C4-2B (cell line): ENCODE data around the gene HOGA1.

Experiments
- H3K27ac ChIP-seq: fragments of 450-650 bp; 2 replicates; pipeline ENCODE4 v1.5.1; 2017
- CTCF ChIP-seq: fragments of 450-650 bp; conservative IDR thresholded peaks from 2 replicates; pipeline ENCODE4 v1.5.1; 2017; ENCODE audit warnings: mild to moderate bottlenecking
- ZFX ChIP-seq: fragments of 450-650 bp; IDR thresholded peaks from 2 replicates; pipeline ENCODE4 v1.6.1; 2017

The HOGA1 gene

GRCh38 chr10:97584060-97584797 is at the start of gene HOGA1:
Gene HOGA1, plus strand, starts transcription at chr10:97584389. Its CDS starts 315 bp downstream, at chr10:97584704.
- TF ChIP-seq CTCF (no peak), ZFX (peak; percentile 20; the same call in 1 of the 2 replicates)
- peak within 1 kb of the TSS; percentile 59 for H3K27ac ChIP-seq

- TF ChIP-seq CTCF (peak; percentile 74), ZFX (no peak)
- no peak overlapping the region for H3K27ac ChIP-seq
Observed at GRCh38 chr10:97534746-97535367, 49.3 kb upstream of the HOGA1 start.

- TF ChIP-seq ZFX = no peak
- no peak for TF ChIP-seq CTCF
- H3K27ac ChIP-seq = no peak overlapping the region
Observed at GRCh38 chr10:97537186-97537869, 46.9 kb upstream of the HOGA1 start.

GRCh38 chr10:97538411-97538810 is 45.8 kb upstream of the HOGA1 start:
- TF ChIP-seq ZFX (no peak), CTCF (no peak)

GRCh38 chr10:97538839-97539238 is 45.4 kb upstream of the HOGA1 start:
- TF ChIP-seq ZFX (no peak), CTCF (no peak)
- H3K27ac ChIP-seq = no peak overlapping the region

More at GRCh38 chr10:97538411-97538810, 45.8 kb upstream of the HOGA1 start:
- no peak overlapping the region for H3K27ac ChIP-seq

GRCh38 chr10:97539523-97540200 is 44.5 kb upstream of the HOGA1 start:
- no peak for TF ChIP-seq CTCF
- no peak overlapping the region for H3K27ac ChIP-seq
